Activated CD8-positive, alpha-beta memory T cell treated with anti-CD3 and anti-CD28 coated beads, Interleukin-2, amount 50 U/mL, for 24 hours (primary cell): ENCODE data around the gene CHN2.

Experiments
- DNase-seq: peaks from one replicate; pipeline ENCODE4 v3.0.0-alpha.2; 2020; ENCODE audit errors: extremely low read depth

The CHN2 gene

DNA sequence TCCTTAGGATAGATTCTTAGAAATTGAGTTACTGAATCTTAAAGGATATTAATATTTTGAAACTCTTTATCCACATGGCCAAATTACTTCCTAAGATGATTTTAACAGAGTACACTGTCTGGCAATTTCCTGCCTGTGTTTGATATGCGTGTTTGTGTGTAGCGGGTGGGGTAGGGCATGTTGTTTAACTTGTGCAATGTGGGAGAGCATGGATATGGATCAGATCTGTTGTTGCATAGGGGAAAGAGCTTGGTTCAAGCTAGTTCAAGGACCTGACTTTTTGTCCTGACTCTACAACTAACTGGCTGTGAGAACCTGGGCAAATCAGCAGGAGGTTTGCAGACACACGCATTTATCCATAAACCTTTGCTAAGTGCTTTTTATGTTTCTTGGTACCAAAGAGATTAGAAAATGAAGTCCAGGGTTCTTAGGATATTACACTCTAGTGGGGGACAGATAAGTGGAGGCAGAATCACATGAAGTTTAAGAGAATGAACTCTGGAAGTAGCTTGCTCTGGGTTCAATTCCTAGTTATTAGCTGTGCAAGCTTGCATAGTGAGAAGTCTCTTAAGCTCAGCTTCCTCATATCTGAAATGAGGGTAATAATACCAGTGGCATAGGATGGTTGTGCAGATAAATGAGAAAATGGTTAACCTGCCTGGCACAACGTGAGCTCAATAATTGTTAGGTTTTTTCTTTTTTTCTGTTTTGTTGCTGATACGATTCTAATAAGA lies 272.8 kb downstream of the CHN2 start:
- DNase-seq: no peak

DNA sequence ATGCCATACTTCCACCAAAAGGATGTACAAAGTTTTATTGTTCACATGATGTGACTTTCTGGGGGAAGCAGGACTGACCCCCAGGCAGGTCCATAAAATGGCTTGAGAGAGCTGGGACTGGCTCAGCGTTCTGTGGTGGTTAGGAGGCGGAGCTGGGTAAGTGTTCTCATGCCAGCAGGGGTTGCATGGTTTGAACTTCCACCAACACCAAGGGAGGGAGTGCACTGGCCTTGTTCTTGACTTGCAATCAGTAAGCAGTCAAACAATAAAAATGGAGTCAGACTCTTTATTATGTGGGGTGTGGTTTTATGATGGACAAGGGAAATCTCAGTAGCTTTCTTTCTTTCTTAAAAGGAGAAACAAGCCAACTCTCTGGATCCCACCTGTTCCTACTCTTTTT lies 273.6 kb downstream of the CHN2 start:
- DNase-seq: no peak

DNA sequence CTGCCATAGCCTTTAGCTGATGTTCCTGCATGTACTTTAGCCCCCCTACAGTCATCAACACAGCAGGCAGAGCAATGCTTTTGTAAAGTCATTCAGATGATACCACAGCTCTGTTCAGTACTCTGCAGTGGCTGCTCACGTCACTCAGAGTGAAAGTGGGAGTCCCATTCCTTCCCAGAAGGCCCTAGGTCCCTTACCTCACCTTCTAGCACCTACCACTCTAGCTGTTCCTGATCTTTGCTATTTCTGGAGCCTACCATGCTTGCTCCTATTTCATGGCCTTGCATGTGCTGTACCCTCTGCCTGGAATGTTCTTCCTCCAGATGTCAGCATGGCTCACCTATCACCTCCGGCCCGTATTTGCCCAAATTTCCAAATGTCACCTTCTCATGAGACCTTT lies 274.7 kb downstream of the CHN2 start:
- no peak for DNase-seq

DNA sequence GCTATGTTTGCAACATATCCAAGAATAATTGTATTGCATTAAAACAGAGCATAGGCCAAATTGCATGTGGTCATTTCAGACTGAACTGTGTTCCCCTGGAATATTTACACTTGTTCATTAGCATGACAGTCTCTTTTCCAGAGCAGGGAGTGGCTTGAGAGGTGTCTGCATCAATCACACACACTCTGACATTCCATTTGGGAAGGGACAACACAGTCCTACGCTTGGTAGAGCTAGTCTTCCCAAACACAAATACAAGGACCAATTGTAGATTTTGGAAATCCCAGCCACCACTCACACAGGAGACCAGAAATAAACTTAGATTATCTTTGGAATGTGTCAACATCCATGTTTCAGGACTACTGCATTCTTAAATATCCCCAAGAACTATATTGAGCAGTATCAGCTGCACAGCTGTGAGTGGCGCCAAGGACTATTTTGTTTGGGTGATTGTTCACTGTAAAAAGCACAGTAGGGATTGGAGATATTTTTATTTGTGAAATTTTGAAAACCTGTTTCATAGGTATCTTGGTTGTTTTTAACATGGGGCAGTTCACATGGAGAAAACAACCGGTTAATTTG lies 275.5 kb downstream of the CHN2 start:
- no peak for DNase-seq

DNA sequence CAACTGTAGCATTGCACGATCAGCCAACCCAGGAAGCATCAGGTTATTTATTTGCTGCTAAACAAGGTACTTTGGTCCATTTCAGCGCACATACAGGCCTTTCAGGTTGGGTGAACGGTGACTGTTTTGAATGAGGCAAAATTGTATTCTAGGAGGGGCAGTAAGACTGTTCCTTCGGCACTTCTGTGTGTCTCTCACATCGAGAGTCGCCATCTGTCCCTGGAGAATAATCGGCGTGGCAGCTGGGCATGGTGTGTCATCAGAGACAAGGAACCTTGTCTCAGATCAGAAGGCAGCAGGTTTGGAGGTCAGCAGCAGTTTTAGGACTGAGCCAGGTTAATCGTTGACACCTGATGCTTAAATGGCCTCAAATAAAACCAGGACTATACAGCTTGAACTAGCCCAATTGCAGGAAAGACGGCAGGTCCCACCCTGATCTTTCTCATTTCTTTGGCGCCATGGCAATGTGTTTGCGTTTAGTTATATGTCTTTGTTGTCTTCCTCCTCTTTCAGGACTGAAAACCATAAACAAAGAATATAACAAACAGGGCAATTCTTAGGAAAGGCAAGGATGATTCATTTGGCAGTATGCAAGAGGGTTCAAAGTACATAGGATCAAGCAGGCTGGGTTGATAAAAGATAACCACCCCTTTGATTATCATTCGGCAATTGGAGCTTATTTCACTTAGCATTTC lies 277.0 kb downstream of the CHN2 start:
- DNase-seq: no peak

DNA sequence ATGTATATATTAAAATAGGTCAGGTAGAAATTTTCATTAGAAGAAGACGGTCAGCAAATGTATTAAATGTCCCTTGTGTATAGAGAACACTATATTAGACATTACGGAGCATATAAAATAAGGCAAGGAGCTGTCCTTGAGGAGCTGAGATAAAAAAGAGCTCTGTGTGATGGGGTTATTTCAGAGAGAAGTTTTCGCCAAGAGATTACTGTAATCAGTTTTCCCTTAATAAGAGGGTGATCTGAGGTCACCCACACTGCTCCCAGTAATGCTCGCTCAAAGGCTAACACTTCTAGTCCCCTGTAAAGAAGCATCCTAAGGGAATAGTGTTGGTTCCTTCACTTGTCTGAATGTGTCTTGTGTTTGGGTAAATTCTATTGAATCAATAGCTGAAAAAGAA lies 282.3 kb downstream of the CHN2 start:
- DNase-seq: no peak

DNA sequence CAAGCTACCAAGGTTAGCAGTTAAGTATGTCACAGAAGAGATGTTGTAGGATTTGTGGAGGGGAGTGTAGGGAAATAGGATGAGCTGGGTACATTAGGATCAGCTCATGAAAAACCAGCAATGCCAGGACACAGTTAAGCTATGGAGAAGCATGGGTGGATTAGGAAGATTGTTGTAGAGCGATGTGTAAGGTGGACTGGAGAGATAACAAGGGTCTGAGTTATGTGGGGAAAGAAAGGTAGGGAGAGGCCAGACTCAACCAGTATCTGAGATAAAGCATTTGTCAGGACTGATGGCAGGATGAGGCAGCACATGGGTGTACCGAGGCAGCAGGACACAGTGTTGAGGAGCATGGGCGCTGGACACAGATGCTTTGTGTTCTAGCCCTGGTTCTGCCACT lies 283.7 kb downstream of the CHN2 start:
- DNase-seq: no peak

DNA sequence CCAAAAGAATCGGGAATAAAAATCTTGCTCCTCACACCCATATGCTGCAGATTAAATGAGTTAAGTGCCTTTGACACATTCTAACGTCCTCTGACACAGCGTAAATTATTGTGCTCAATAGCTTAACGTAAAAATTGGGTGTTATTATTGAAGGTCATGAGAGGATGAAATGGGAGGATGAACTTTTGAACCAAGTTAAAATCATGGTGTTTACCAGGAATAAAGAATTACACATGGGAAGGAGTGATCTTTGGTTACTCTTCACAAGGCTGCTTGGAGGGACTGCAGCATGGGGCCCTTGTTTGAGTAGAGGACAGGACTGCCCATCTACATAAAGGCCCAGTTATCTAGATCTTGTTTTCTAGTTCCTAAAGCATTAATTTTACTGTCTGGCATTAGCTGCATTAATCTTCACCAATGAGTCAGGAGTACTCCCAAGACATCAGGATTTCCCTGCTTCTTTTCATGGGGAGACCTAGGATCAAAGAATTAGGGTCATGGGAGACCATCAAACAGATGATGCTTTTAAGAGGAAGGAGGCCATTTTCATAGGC lies 284.2 kb downstream of the CHN2 start:
- DNase-seq: no peak

DNA sequence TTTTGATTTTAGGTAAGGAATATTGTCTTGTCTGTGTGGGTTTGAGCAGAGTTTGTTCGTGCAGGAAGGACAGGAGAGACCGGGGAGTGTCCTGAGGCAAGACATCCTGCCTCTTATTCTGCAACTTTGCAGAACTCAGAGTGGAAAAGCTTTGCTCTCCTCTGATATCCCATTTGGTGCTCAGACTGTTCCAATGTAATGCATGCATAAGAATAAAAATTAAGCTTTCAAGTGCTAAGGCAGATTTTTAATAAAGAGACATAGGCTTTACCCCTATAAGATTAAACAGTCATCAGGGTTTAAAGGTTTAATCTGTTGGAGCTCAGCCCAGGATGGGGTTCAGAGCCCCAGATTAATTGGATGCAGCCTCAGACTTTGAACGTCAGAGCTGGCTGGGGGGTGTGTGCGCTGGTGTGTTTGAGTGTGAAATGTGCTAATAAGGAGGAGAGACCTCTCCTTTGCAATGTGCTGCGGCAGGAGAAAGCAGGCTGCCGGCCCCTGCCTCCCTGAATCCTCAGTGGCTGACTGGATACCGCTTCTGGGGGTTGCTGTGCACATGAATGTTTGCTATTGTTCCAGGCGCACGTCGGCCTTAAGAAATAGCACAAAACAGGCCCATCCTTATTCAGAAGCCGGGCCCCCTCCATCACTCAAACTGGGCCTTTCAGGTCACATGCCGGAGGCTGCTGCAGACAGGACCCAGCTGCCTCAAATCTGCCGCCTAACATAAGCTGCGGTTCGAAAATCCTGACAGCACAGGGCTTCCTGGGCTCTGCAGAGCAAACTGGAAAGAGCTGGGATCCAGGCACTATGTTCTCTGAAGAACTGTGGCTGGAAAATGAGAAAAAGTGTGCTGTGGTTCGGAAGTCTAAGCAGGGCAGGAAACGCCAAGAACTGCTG lies 285.0 kb downstream of the CHN2 start:
- no peak for DNase-seq

DNA sequence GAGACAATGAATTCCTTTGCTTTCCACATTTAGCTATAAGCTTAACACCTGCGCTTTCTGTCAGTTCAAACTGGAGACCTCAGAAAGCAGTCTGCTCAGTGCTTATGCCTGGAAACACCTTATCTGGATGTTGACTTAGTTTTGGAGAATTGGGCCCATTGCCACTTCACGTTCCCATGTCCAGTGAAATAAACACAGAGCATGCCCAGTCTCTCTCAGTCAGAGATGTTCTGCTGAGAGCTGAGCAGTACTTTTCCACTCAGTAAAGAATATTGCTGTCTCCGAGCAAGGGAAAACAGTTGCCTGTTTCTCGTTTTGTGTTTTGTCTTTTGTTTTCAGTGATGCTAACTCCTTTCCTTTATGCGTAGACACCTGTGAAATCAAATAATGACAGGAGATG lies 285.9 kb downstream of the CHN2 start:
- no peak for DNase-seq

DNA sequence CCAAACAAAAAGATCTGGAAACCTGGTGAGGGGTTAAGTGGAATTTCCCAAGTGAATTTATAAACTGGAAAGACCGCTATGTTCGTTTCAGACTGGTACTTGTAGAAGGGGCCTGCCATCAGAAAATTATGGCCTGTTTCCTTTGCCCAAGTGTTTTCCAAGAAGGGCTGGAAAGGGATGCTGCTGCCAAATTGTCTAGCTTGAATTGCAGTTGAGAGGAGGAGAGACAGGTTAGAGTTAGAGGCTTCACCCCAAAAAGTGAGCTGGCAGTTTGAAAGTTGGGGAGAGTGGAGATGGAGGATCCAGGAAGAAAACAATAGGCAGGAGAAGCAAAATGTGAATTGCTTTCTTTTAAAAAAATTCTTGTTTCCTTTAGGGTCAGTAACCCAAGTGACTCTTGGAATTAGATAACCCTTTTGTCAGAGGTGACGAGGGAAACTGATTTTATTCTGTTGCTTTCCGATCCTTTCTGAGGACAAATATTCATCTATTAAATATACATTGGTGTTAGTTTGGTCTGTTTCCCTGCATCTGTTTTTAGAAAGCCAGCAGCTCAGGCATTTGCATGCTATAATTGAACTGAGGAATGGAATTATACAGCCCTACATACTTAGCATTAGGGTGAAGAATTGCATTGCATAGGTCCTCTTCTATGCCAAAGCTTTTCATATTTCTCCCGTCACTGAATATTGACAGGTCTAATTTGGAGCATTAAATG lies 286.5 kb downstream of the CHN2 start:
- DNase-seq: no peak

DNA sequence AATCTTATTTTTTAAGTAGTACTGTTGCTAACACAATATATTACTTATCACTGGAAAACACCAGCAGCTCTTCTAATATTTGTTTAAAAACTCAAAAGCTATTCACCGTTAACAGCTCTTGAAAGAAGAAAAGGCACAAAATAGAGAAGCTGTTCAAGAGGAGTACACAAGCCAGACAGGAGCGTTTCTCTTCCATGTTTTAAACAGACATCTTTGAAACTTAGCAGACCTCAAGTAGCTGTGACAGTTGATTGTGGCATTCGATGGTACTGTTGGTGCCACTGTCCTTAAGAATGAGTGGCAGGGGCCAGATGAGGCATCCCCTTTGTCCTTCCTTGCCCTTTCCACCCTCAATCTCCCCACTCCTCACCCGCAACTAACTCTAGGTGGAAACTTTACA lies 287.5 kb downstream of the CHN2 start:
- no peak for DNase-seq

DNA sequence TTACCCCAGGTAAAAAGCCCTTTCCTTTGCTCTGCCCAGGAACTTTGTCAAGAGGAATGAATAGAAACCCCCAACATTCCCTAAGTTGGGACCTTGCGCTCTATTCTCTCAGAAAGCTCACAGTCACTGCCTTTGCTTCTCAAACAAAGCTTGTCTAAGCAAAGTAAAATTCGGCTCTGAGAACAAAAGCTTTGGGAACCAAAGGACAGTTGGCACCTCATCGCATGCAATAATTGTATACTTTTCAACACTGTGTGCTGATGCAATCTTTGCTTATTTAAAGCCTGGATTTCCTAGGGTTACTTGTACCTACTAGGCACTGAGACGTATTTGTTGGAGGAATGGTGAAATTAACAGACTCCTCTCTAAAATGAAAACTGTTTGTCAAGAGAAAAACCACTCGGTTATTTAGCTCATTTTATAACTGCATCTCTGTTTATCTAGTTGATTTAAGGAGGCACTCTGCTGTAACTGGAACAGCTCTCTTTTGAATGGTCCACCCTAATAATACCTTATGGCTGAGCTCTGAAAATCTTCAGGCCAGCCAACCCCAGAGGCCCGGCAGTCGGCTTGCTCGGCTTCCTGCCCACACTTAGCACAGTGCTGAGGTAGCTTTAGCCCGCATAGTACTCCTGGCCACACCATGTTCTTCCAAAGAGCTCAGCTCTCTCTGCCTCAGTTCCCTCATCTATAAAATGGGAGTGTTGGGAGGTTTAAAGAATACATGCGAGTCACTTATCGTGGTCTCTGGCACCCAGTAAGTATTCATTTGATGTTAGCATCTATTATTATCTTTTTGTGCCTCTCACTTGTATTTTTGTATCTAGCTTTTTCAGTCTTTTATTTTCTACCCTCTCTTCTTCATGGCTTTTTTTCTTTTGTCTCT lies 288.9 kb downstream of the CHN2 start:
- DNase-seq: no peak

DNA sequence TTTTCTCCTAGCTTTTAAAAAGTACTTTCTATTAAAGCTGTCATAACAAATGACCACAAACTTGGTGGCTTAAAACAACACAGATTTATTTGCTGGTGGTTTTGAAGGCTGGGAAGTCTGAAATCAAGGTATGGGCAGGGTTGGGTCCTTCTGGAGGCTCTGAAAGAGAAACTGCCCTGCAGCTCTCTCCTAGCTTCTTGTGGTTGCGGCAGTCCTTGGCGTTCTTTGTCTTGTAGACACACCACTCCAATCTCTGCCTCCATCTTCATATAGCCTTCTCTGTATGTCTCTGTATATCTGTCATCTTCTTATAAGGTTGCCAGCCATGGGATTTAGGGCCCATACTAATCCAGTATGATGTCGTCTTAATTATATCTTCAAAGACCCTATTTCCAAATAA lies 289.7 kb downstream of the CHN2 start:
- no peak for DNase-seq

DNA sequence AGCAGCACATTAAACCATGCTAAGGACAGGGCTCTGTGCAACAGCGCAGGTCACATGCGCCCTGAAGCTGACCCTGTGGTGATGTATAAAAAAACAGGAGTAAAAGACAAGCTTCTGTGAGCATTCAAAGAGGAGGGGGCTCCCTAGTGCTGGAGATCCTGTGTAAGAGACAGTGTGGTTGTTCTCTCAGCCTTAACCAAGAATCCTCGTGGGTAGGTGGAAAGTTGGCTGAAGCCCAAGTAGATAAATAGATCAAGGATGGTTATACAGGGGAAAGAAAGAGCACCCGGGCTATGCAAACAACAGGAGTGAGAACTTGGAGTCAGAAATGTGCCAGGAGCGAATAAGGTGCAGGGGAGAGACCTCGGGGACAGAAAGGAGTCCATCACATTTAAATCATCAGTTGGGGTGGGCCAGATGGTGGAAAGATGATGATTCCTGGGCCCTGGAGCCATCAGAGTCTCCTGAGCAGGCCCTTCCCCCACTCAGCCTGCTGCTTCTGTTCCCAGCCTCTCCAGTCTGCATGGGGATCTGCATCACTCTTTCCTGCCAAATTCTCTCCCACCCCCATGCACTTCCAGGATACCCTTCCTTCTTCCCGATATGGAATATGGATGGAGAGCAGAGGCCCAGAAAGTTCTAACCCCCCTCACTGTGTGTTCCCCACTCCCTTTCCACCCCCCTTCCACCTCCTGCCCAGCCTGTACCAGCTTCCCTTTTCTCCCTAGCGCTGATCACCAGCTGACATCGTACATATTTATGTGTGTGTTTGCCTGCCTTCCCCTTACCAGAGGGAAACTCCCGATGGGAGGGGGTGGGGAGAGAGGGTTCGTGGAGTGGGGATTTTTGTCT lies 291.0 kb downstream of the CHN2 start:
- no peak for DNase-seq

DNA sequence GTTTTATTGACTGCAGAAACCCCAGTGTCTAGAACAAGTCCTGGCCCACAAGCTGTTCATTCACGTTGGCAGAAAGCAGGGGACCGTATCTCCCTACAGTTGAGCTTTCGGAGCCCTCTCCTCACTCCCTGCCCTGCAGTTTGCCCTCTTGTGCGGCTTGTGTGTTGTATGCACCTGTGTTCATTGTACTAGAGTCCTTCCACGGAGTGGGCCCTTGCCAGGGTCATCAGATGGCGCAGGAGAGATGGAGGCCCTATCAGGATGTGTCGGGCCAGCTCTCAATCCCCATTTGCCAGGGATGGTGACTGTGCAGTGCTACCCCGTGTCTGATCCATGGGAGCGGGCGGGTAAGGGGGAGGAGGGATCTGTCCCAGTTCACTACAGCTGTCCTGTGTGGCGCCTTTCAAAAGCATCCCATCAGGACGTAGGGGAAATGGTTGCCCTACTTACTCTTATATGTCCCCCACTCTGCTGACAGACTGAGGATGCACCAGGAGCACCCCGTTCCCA lies 291.7 kb downstream of the CHN2 start:
- DNase-seq: no peak

DNA sequence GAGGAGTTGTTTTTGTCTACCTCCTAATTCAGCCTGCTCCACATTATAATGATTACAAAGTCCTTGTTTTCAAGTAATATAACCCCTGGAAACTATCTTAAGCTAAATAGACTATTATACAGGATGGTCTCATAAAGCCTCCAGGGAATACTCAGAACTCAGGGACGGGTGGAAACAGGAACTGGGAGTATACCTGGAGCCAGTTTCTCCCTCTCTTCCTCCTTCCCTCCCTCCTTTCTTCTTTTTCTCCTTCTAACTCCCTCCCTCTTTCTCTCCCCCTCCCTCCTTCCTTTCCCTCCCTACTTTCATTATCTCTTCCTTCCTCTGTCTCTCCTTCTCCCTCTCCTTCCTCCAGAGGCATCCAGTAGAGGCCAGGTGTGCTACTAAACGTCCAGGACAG lies 292.8 kb downstream of the CHN2 start:
- DNase-seq: no peak

DNA sequence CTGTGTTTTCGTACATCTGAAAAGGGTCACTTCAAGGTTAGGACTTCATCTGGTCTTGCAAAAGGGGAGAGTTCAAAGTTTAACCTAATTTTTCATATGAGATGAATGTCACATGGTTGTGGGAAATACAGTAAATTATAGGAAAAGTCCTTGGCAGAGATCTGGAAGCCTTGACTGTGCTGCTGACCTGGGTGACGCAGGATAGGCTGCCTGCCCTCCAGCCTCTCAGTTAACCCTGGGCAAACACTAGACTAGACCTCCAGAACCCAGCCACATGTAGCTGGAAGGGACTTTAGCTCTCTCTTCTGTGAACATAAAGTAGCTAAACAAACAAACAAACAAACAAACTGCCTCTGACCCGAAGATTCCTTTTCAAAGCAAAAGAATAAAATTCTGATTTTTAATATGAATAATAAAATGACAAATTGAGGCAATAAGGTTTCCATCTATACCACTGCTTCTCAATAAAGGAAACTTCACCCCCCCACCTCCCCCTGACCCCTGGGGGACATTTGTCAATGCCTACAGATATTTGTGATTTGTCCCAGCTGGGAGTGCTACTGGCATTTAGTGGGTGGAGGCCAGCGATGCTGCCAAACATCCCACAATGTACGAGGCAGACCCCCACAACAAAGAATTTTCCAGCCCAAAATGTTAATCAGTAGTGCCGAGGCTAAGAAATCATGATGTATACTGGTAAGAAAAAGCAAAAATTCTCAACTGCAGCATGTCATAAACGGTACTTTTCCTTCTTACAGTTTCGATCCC lies 293.8 kb downstream of the CHN2 start:
- DNase-seq: no peak
